Measurements from ENCODE around the gene GART.

Gene GART

GRCh38 chr21:33540711-33541104 lies 1.2 kb downstream of the GART start:
- H3K4me1 ChIP-seq (ENCODE audit: insufficient read depth, low read length, poor library complexity, severe bottlenecking): peaks cover 25% of the 10 kb centered on the region
- no peaks in the 10 kb centered on the region for H3K9me3 ChIP-seq (ENCODE audit: insufficient read depth, low read depth, low read length)
- no peaks in the 10 kb centered on the region for H3K9me2 ChIP-seq (replicated peaks; ENCODE audit: low read depth, low read length)
- H3K4me3 ChIP-seq (ENCODE audit: low read length, poor library complexity, severe bottlenecking): peak overlapping the region; percentile 94
- no peak for TF ChIP-seq EZH2phosphoT487 (IDR thresholded peaks at IDR 0.05; ENCODE audit: borderline replicate concordance)
- no peak for TF ChIP-seq CTCF (conservative IDR thresholded peaks at IDR 0.05; ENCODE audit: low read length)
- no peaks in the 10 kb centered on the region for H3K27me3 ChIP-seq (ENCODE audit: insufficient read depth, low read length, poor library complexity, severe bottlenecking)
- peak overlapping the region; percentile 100 for H3K9ac ChIP-seq (ENCODE audit: low read depth, low read length, poor library complexity, severe bottlenecking)
- peaks cover 9% of the 10 kb centered on the region for H3F3A ChIP-seq (ENCODE audit: low read depth)
- H3K4me2 ChIP-seq (ENCODE audit: low read depth, low read length, poor library complexity, severe bottlenecking): peak overlapping the region; percentile 86
- no peak overlapping the region for H2AFZ ChIP-seq (ENCODE audit: low read length)
- peaks cover 71% of the 10 kb centered on the region for H3K79me2 ChIP-seq (ENCODE audit: insufficient read depth, low read length)
- peaks cover 32% of the 10 kb centered on the region for H4K20me1 ChIP-seq (ENCODE audit: insufficient read depth, low read length, poor library complexity, severe bottlenecking)
- H3K36me3 ChIP-seq (ENCODE audit: insufficient read depth, low read length): peaks cover 12% of the 10 kb centered on the region; the same call in 1 of the 2 replicates

- H3K4me2 ChIP-seq (ENCODE audit: low read depth, low read length, poor library complexity, severe bottlenecking): peak overlapping the region; percentile 86
- H3K27me3 ChIP-seq (ENCODE audit: insufficient read depth, low read length, poor library complexity, severe bottlenecking): no peaks in the 10 kb centered on the region
- H3K9ac ChIP-seq (ENCODE audit: low read depth, low read length, poor library complexity, severe bottlenecking): peak overlapping the region; percentile 100
- peaks cover 21% of the 10 kb centered on the region for H4K20me1 ChIP-seq (ENCODE audit: insufficient read depth, low read length, poor library complexity, severe bottlenecking)
- no peak overlapping the region for H3K4me3 ChIP-seq (ENCODE audit: low read length, poor library complexity, severe bottlenecking)
- peaks cover 16% of the 10 kb centered on the region for H3K36me3 ChIP-seq (ENCODE audit: insufficient read depth, low read length)
- H2AFZ ChIP-seq (ENCODE audit: low read length): no peak overlapping the region
- peaks cover 9% of the 10 kb centered on the region for H3F3A ChIP-seq (ENCODE audit: low read depth)
- no peaks in the 10 kb centered on the region for H3K9me2 ChIP-seq (replicated peaks; ENCODE audit: low read depth, low read length)
- H3K9me3 ChIP-seq (ENCODE audit: insufficient read depth, low read depth, low read length): no peaks in the 10 kb centered on the region
- no peak for TF ChIP-seq CTCF (conservative IDR thresholded peaks at IDR 0.05; ENCODE audit: low read length)
- TF ChIP-seq EZH2phosphoT487 (IDR thresholded peaks at IDR 0.05; ENCODE audit: borderline replicate concordance): no peak
- H3K4me1 ChIP-seq (ENCODE audit: insufficient read depth, low read length, poor library complexity, severe bottlenecking): peaks cover 20% of the 10 kb centered on the region
- peaks cover 60% of the 10 kb centered on the region for H3K79me2 ChIP-seq (ENCODE audit: insufficient read depth, low read length)
Observed at GRCh38 chr21:33539616-33540015, 2.3 kb downstream of the GART start.

GRCh38 chr21:33537212-33537611 lies 4.7 kb downstream of the GART start:
- no peak for TF ChIP-seq CTCF (conservative IDR thresholded peaks at IDR 0.05; ENCODE audit: low read length)
- TF ChIP-seq EZH2phosphoT487 (IDR thresholded peaks at IDR 0.05; ENCODE audit: borderline replicate concordance): no peak
- H3K36me3 ChIP-seq (ENCODE audit: insufficient read depth, low read length): peaks cover 35% of the 10 kb centered on the region
- H2AFZ ChIP-seq (ENCODE audit: low read length): no peak overlapping the region
- peaks cover 5% of the 10 kb centered on the region for H4K20me1 ChIP-seq (ENCODE audit: insufficient read depth, low read length, poor library complexity, severe bottlenecking)
- no peaks in the 10 kb centered on the region for H3K27me3 ChIP-seq (ENCODE audit: insufficient read depth, low read length, poor library complexity, severe bottlenecking)
- H3K9me2 ChIP-seq (replicated peaks; ENCODE audit: low read depth, low read length): no peaks in the 10 kb centered on the region
- no peak overlapping the region for H3K4me3 ChIP-seq (ENCODE audit: low read length, poor library complexity, severe bottlenecking)
- peaks cover 5% of the 10 kb centered on the region; the same call in 1 of the 2 replicates for H3F3A ChIP-seq (ENCODE audit: low read depth)
- H3K4me2 ChIP-seq (ENCODE audit: low read depth, low read length, poor library complexity, severe bottlenecking): no peak overlapping the region
- peaks cover 15% of the 10 kb centered on the region for H3K4me1 ChIP-seq (ENCODE audit: insufficient read depth, low read length, poor library complexity, severe bottlenecking)
- no peak overlapping the region for H3K9ac ChIP-seq (ENCODE audit: low read depth, low read length, poor library complexity, severe bottlenecking)
- peaks cover 39% of the 10 kb centered on the region for H3K79me2 ChIP-seq (ENCODE audit: insufficient read depth, low read length)
- H3K9me3 ChIP-seq (ENCODE audit: insufficient read depth, low read depth, low read length): no peaks in the 10 kb centered on the region

Data from Loucy (cell line).